NK-92 treated with Interleukin-12 subunit alpha and Interleukin-12 subunit beta, amount 100 ng/mL, for 24 hours (cell line): ENCODE measurements around the gene RNF145.

Experiments used
- DNase-seq: peaks from one replicate; lab custom pipeline; 2025; lab: John Stamatoyannopoulos, UW

RNF145 gene

GRCh38 chr5:159217236-159217635 lies 7.9 kb upstream of the RNF145 start:
- DNase-seq: no peak

GRCh38 chr5:159216454-159216853 lies 7.1 kb upstream of the RNF145 start:
- no peak for DNase-seq

- DNase-seq: no peak
These were observed 6.5 kb upstream of the RNF145 start for GRCh38 chr5:159215886-159216285.

- DNase-seq: no peak
These were observed 5.3 kb upstream of the RNF145 start for GRCh38 chr5:159214486-159215271.

- DNase-seq: no peak
These were observed 3.5 kb upstream of the RNF145 start for GRCh38 chr5:159212657-159213462.

- no peak for DNase-seq
These were observed 2.4 kb upstream of the RNF145 start for GRCh38 chr5:159211729-159212174.

GRCh38 chr5:159210846-159211245 lies 1.5 kb upstream of the RNF145 start:
- no peak for DNase-seq

GRCh38 chr5:159210210-159210661 lies 883 bp upstream of the RNF145 start:
- peak; percentile 24 for DNase-seq

- peak; percentile 42 for DNase-seq
These were observed 577 bp downstream of the RNF145 start for GRCh38 chr5:159208514-159209437.

GRCh38 chr5:159207686-159208513 lies 1.5 kb downstream of the RNF145 start:
- DNase-seq: peak; percentile 76

GRCh38 chr5:159207222-159207685 lies 2.1 kb downstream of the RNF145 start:
- no peak for DNase-seq

GRCh38 chr5:159206818-159207217 lies 2.5 kb downstream of the RNF145 start:
- DNase-seq: no peak

- DNase-seq: no peak
These were observed 3.0 kb downstream of the RNF145 start for GRCh38 chr5:159206368-159206767.

GRCh38 chr5:159203351-159203750 lies 6.0 kb downstream of the RNF145 start:
- DNase-seq: no peak

- DNase-seq: no peak
These were observed 7.2 kb downstream of the RNF145 start for GRCh38 chr5:159202151-159202550.

GRCh38 chr5:159199780-159200179 lies 9.6 kb downstream of the RNF145 start:
- no peak for DNase-seq

GRCh38 chr5:159199225-159199624 lies 10.1 kb downstream of the RNF145 start:
- no peak for DNase-seq

- DNase-seq: no peak
These were observed 11.0 kb downstream of the RNF145 start for GRCh38 chr5:159198063-159199036.

GRCh38 chr5:159195775-159196174 lies 13.6 kb downstream of the RNF145 start:
- DNase-seq: no peak

- DNase-seq: no peak
These were observed 19.2 kb downstream of the RNF145 start for GRCh38 chr5:159190170-159190569.
